Measurements from ENCODE around the gene GDPD4.

Gene GDPD4

GRCh38 chr11:77193911-77194830 lies 107.3 kb downstream of the GDPD4 start:
- TF ChIP-seq, protein P1, sequence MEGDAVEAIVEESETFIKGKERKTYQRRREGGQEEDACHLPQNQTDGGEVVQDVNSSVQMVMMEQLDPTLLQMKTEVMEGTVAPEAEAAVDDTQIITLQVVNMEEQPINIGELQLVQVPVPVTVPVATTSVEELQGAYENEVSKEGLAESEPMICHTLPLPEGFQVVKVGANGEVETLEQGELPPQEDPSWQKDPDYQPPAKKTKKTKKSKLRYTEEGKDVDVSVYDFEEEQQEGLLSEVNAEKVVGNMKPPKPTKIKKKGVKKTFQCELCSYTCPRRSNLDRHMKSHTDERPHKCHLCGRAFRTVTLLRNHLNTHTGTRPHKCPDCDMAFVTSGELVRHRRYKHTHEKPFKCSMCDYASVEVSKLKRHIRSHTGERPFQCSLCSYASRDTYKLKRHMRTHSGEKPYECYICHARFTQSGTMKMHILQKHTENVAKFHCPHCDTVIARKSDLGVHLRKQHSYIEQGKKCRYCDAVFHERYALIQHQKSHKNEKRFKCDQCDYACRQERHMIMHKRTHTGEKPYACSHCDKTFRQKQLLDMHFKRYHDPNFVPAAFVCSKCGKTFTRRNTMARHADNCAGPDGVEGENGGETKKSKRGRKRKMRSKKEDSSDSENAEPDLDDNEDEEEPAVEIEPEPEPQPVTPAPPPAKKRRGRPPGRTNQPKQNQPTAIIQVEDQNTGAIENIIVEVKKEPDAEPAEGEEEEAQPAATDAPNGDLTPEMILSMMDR (IDR thresholded peaks at IDR 0.05; ENCODE audit: low read depth, low read length): no peak
- no peak for DNase-seq (ENCODE audit: extremely low read depth, low read depth)

DNA sequence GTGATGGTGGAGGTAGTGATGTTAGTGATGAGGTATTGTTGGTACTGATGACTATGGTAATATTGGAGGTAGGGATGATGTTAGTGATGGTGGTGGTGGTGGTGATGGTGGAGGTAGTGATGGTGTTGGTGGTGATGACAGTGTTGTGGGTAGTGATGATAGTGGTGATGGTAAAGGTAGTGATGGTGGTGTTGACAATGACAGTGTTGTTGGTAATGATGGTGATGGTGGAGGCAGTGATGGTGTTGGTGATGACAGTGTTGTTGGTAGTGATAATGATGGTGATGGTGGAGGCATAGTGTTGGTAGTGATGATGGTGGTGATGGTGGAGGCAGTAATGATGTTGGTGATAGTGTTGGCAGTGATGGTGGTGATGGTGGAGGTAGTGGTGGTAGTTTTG lies 108.3 kb downstream of the GDPD4 start:
- DNase-seq (ENCODE audit: extremely low read depth, low read depth): no peak
- TF ChIP-seq, protein P1 (IDR thresholded peaks at IDR 0.05; ENCODE audit: low read depth, low read length): no peak

DNA sequence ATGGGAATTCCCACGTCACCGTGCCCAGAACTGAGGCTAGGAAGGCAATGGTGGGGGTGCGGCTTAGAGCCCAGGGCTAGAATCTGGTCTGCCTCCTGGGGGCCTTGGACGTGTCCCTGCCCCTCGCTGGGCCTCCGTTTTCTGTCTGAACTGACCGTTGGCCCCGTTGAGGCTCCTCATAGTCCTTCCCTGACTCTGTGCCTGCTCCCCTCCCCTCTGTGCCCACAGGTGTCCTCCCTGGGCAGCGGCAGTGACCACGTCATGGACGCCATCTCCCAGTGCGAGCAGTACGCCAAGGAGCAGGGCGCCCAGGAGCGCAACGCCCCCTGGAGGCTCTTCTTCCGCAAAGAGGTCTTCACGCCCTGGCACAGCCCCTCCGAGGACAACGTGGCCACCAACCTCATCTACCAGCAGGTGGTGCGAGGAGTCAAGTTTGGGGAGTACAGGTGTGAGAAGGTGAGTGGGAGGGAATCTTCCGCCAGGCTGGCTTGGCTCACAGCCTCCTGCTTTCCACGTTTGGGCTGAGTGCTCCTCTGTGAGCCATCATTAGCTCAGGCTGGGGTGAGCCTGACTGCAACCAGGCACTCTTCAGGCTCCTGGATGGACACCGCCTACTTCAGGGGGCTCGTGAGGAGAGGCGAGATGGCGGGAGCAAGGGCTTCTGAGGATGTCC lies 109.5 kb downstream of the GDPD4 start:
- DNase-seq (ENCODE audit: extremely low read depth, low read depth): no peak

DNA sequence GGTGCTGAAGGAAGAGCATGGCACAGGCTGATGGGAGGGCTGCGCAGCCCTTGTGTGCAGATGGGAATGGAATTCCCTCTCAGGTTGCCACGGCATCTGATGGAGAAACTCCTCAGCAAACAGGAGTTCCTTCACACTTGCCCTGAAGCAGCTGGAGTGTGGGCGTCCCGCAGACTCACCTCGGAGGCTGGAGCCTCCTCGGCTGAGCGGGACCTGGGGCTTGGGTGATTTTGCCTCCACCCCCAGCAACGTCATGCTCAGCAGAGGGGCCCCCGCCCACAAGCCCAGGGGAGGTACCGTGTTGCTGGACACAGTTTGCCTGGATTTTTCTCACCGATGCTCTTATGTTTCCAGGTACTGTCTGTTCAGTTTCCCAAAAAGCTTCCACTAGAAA lies 110.1 kb downstream of the GDPD4 start:
- DNase-seq (ENCODE audit: extremely low read depth, low read depth): no peak
- TF ChIP-seq, protein P1 (IDR thresholded peaks at IDR 0.05; ENCODE audit: low read depth, low read length): no peak

More for the DNA sequence above, 109.5 kb downstream of the GDPD4 start:
- TF ChIP-seq, protein P1 (IDR thresholded peaks at IDR 0.05; ENCODE audit: low read depth, low read length): peak; percentile 41

DNA sequence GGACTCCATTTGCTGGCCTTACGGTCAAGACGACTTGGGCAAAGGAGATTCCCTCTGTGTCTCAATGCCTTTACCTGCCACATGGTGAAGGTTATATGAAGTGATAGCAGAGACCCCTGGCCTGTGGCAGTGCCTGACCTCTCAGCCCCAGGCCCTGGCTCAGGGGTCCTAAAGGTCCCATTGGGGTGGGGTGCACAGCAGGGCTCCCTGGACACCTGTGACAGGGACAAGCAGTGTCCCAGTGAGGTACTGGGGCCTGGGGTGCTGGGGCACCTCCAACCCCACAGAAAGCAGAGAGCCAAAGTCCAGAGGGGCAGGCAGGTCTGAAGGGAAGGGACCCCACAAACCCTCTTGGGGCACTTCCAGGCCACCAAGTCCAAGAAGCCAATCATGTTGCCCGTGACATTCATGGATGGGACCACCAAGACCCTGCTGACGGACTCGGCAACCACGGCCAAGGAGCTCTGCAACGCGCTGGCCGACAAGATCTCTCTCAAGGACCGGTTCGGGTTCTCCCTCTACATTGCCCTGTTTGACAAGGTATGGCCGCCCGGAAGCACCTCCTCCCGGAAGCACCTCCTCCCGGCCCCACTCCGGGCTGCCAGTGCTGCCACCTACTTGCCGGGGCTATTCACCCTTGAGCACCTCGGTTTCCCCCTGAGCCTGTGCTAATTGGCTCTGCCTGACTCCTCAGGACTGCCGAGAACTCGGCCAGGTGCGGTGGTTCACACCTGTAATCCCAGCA lies 111.0 kb downstream of the GDPD4 start:
- no peak for DNase-seq (ENCODE audit: extremely low read depth, low read depth)
- TF ChIP-seq, protein P1 (IDR thresholded peaks at IDR 0.05; ENCODE audit: low read depth, low read length): no peak

- no peak for DNase-seq (ENCODE audit: extremely low read depth, low read depth)
- TF ChIP-seq, protein P1 (IDR thresholded peaks at IDR 0.05; ENCODE audit: low read depth, low read length): no peak
These were observed 111.8 kb downstream of the GDPD4 start for GRCh38 chr11:77189588-77190210.
